ENCODE data around the gene SGCD. TPM values are rescaled to one million over a fixed set of nuclear protein-coding genes. Genes with fewer than 3 reads are reported as not detected.

The SGCD gene
- total RNA-seq, 1 experiment from 2014 or later = 0.30 TPM

DNA sequence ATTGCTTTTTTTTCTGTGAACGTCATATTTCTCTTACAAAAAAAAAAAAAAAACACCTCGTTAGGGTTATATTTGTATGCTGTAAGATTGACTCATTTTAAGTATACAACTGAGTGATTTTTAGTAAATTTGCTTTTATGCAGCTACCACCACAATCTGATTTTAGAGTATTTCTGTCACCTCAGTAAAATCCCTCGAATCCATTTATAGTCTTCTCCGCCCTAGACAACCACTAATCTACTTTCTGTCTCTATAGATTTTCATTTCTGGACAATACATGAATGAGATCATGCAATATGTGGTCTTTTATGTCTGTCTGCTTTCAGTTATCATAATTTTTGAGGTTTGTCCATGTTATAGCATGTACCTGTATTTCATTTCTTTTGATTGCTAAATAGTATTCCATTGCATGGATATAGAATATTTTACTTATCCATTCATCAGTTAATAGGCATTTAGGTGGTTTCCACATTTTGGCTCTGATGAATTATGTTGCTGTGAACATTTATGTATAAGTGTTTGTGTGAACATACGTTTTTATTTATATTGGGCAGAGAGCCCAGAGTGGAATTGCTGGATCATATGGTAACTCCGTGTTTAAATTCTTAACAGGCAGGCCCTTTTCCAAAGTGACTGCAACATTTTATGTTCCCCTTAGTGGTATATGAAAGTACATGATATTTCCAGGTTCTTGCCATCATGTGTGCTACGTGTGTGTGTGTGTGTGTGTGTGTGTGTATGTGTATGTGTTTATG lies 171.4 kb downstream of the SGCD start:
- no peak for DNase-seq (ENCODE audit: extremely low read depth, low read depth)

DNA sequence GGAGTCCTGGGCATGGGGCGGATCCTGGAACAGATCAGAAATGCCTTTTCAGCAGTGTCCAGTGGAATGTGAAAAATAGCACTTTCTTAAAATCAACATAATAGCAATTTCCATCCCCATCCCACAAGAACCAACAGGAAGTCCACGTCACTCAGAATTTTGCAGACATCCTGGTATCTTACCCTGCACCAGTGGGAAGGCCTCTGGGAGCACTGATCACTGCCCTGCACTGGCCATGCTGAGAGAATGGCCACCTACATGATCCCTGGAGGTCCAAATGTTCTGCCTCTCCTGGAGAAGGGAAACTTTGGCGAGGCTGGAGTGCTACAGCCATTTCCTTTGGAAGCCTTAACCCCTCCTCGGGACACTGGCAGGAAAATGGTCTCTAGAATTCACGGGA lies 173.8 kb downstream of the SGCD start:
- no peak for DNase-seq (ENCODE audit: extremely low read depth, low read depth)

DNA sequence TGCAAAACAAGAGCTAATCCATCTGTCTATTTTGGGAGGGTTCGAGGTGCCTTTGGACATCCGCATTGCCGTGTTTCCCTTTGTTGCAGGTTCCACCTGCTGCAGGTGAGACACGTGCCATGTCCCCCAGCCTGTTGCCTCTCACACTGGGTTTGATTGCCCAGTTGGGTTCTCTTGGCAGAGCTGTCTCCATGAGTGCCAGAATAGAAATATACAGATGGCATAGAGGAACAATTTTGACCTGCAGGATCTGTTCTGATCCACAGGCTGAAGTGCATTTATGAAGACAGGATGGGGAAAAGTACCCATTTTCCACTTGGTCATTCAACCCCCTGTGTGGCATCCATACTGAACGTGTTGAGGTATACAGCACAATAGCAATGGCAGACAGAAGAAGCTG lies 178.1 kb downstream of the SGCD start:
- DNase-seq (ENCODE audit: extremely low read depth, low read depth) = no peak

DNA sequence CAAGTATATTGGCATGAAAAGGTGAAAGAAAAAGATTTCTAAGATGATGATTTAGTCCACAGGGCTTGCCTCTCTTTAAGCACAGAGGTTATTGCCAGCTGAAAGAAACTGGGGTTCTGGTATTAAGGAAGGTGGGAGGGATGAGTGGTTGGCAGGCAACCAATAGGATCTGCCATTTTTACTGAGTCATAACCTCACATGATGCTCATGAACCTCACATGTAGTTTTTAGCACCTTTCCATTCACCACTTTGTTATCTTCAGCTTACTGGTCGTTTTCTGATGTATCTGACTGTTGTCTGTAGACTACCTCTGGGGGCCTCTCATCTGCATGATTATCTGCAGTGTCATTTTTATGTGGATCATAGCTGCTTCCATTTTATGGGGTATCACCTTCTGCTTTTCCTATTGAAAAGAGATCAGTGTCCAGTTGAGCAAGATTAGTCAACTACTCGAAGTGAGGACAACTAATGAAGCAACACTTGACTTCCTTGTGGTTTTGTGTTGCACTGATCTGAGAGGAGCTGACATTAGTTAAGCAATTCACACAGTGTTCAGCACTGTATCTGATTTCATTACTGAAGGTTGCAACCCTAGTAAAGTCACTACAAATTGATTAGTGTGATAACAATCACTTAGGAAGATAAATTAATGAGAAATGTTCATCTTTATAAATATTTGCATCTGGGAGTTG lies 186.3 kb downstream of the SGCD start:
- no peak for DNase-seq (ENCODE audit: extremely low read depth, low read depth)

DNA sequence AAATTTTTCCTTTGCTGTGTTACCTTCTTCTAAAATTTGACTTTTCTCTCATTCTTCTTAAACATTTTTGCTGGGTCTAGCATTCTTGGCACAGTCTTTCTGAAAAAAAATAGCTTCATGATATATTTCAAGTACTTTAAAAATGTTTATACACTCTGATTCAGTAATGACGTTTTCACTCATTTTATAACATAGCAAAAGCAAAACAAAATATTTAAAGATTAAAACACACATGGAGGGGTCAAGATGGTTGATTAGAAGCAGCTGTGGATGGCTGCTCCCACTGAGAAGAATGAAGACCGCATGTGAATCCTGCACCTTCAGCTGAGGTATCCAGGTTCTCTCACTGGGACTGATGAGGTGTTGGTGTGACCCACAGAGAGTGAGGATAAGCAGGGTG lies 188.2 kb downstream of the SGCD start:
- DNase-seq (ENCODE audit: extremely low read depth, low read depth) = no peak

DNA sequence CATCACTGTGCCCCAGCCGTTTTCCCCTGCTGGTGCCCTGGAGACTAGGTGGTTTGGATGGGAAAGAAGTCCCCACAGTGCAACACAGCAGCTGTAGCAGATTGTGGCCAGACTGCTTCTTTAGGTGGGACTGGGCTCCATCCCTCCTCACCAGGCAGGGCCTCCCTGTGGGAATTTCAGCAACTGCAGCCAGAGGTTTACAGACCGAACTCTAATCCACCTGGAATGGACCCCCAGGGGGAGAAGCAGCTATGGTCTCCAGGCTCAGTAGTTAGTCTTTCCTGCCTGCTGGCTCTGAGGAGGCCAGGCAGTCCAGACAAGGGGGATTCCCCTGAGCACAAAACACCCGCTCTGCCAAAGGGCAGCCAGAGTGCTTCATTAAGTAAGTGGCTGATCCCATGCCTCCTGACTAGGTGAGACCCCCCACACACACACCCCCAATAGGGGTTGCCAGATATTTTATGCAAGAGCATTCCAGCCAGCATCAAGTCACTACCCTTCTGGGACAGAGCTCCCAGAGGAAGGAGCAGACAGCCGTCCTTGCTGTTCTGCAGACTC lies 188.9 kb downstream of the SGCD start:
- DNase-seq (ENCODE audit: extremely low read depth, low read depth) = no peak

GRCh38 chr5:156522651-156523529 lies 195.9 kb downstream of the SGCD start:
- no peak for DNase-seq (ENCODE audit: extremely low read depth, low read depth)

GRCh38 chr5:156523607-156524006 lies 196.6 kb downstream of the SGCD start:
- DNase-seq (ENCODE audit: extremely low read depth, low read depth) = no peak

- DNase-seq (ENCODE audit: extremely low read depth, low read depth) = no peak
Observed at GRCh38 chr5:156526081-156526925, 199.3 kb downstream of the SGCD start.

GRCh38 chr5:156527611-156528010 lies 200.6 kb downstream of the SGCD start:
- DNase-seq (ENCODE audit: extremely low read depth, low read depth) = no peak

- DNase-seq (ENCODE audit: extremely low read depth, low read depth) = no peak
Observed at GRCh38 chr5:156528673-156529072, 201.7 kb downstream of the SGCD start.

GRCh38 chr5:156529892-156530291 lies 202.9 kb downstream of the SGCD start:
- no peak for DNase-seq (ENCODE audit: extremely low read depth, low read depth)

GRCh38 chr5:156531199-156531598 lies 204.2 kb downstream of the SGCD start:
- DNase-seq (ENCODE audit: extremely low read depth, low read depth) = no peak

GRCh38 chr5:156532921-156533320 lies 206.0 kb downstream of the SGCD start:
- no peak for DNase-seq (ENCODE audit: extremely low read depth, low read depth)

GRCh38 chr5:156534085-156534484 lies 207.1 kb downstream of the SGCD start:
- DNase-seq (ENCODE audit: extremely low read depth, low read depth) = no peak

GRCh38 chr5:156534906-156535485 lies 208.0 kb downstream of the SGCD start:
- DNase-seq (ENCODE audit: extremely low read depth, low read depth) = no peak

GRCh38 chr5:156540491-156540890 lies 213.5 kb downstream of the SGCD start:
- no peak for DNase-seq (ENCODE audit: extremely low read depth, low read depth)

GRCh38 chr5:156541582-156541981 lies 214.6 kb downstream of the SGCD start:
- DNase-seq (ENCODE audit: extremely low read depth, low read depth) = no peak

DNA sequence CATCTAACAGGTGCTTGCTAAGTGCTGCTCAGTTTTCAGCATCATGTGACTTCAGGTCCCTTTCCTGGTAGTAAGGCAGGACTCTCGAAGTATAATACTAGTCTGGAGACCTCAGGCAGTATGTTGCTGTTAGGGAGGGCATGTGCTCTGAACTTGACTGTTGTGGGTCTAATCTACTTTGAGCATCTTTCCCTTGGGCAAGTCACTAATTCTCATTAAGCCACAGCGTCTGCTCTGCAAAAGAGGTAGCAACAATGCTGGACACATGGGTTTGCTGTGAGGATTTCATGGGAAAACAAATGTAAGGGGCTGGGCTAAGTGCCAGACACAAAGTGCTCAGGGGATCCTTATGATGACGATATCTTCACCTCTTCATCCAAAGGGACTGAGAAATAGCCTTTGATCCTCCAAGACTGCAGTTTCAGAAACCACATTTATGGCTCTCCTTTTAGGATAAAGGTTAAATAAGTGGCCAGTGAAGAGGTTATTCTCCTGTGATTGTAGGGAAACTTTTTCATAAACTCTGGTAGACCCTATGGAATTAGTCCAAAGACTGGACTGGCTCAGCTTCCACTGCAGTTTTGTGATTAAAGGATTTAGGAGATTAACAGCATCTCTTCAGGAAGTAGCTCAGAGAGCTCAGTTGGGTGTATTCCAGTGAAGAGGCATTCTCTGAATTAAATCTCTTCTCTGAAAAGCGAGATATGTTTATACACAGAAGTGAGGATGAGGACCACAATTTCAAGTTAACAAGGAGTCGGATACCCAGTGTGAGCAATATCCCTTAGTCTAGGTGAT lies 216.6 kb downstream of the SGCD start:
- DNase-seq (ENCODE audit: extremely low read depth, low read depth) = no peak

Measured in NCI-H460 (cell line).